SK-N-SH treated with all-trans-retinoic acid at 6 μM for 48 hours (cell line): ENCODE measurements around the gene PTPN7.

ENCODE experiments used
- ARNTL ChIP-seq: fragments of 450-650 bp; formaldehyde crosslinking; IDR thresholded peaks from 2 replicates; pipeline ENCODE4 v1.5.0; 2020; ENCODE audit warnings: low read depth, mild to moderate bottlenecking, moderate library complexity, borderline replicate concordance
- BACH2 ChIP-seq: fragments of 250-450 bp; sonication (Bioruptor Pico); IDR thresholded peaks from 2 replicates; pipeline ENCODE4 v1.9.0; 2021; ENCODE audit warnings: mild to moderate bottlenecking, borderline replicate concordance
- CSRNP3 ChIP-seq: fragments of 250-450 bp; sonication (Bioruptor Pico); IDR thresholded peaks from 2 replicates; pipeline ENCODE4 v1.5.1; 2021; ENCODE audit warnings: mild to moderate bottlenecking, moderate library complexity

DNA sequence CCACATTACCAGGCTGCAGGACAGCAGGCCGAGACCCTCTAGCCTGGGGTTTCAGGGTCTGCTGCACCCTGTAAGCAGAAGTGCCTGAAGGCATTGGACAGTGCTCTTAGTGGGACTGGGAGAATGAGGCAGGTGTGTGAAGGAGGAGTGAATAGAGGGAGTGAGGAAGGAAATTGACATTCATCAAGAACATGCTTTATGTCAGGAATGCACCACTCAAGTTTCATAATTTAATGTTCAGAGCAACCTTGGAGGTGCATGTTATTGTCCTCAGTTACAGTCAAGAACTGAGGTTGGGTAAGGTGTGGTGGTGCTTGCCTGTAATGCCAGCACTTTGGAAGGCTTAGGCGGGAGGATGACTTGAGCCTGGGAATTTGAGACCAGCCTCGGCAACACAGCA is 49.4 kb downstream of the PTPN7 start:
- TF ChIP-seq CSRNP3 (CRISPR knock-in tag) (no peak), ARNTL (CRISPR knock-in tag) (no peak), BACH2 (no peak)
